B cell (primary cell): Measurements from ENCODE around the gene DNAJC6. TPM values are rescaled to one million over a fixed set of nuclear protein-coding genes. Genes with fewer than 3 reads are reported as not detected.

Experiments
- ATAC-seq: fragments of 200-7000 bp; cut with Tn5 transposase; one replicate; pipeline ENCODE4 v1.10.0; 2021; ENCODE audit warnings: low read depth, mild to moderate bottlenecking, moderate number of reproducible peaks, moderate library complexity
- CTCF ChIA-PET: fragments of 350-600 bp; sonication (Branson Sonifier 250); formaldehyde crosslinking; loops from one replicate; lab custom pipeline; 2021; ENCODE audit warnings: antibody characterized with exemption, inconsistent platforms; lab: Charles Lee
- POLR2A ChIA-PET: fragments of 350-600 bp; sonication (Branson Sonifier 250); formaldehyde crosslinking; loops from one replicate; lab custom pipeline; 2021; ENCODE audit warnings: antibody characterized with exemption; lab: Charles Lee
- DNase-seq: peaks from one replicate; pipeline ENCODE4 v3.0.0; 2013
- H2AFZ ChIP-seq: 2 replicates; pipeline ENCODE4 v1.6.1; 2012; ENCODE audit warnings: mild to moderate bottlenecking, low read depth, low read length; ENCODE audit not compliant: insufficient read depth, poor library complexity, severe bottlenecking
- H3K27ac ChIP-seq, 2 donors: 1 replicate in 1 of 2; 2 replicates in 1 of 2; pipeline ENCODE4 v1.5.1; 2012 to 2013; ENCODE audit warnings: low read length in 2 of 2, mild to moderate bottlenecking in 2 of 2, moderate library complexity in 1 of 2
- H3K27me3 ChIP-seq, 4 experiments: fragments of 200-600 bp in 1 of 4; sonication (generic) in 1 of 4; replicated peaks in 1 of 4; 1 replicate in 2 of 4; 2 replicates in 2 of 4; pipeline versions ENCODE4 v1.6.1 to v1.7.0; 2013 to 2016; ENCODE audit warnings: low read length in 3 of 4, mild to moderate bottlenecking in 2 of 4, mixed read lengths in 1 of 4, moderate library complexity in 1 of 4; ENCODE audit not compliant: insufficient read depth in 4 of 4, control insufficient read depth in 3 of 4; ENCODE audit errors: control extremely low read depth in 1 of 4
- H3K36me3 ChIP-seq, 2 experiments: replicated peaks in 1 of 2; 1 replicate in 1 of 2; 2 replicates in 1 of 2; pipeline versions ENCODE4 v1.6.1 to v1.7.1; 2013; ENCODE audit warnings: low read length in 1 of 2; ENCODE audit not compliant: insufficient read depth in 2 of 2, control insufficient read depth in 1 of 2; ENCODE audit errors: control extremely low read depth in 1 of 2, extremely low read depth in 1 of 2
- H3K4me1 ChIP-seq, 2 donors: fragments of 200-600 bp in 1 of 2; sonication (generic) in 1 of 2; 1 replicate in 1 of 2; 2 replicates in 1 of 2; pipeline versions ENCODE4 v1.5.1 to v1.6.1; 2013 to 2017; ENCODE audit warnings: low read length in 2 of 2; ENCODE audit not compliant: control insufficient read depth in 2 of 2, insufficient read depth in 2 of 2
- H3K4me2 ChIP-seq: replicated peaks from 2 replicates; pipeline ENCODE3; 2012; ENCODE audit warnings: mild to moderate bottlenecking, low read depth, low read length; ENCODE audit not compliant: poor library complexity, severe bottlenecking
- H3K4me3 ChIP-seq, 5 experiments: fragments of 200-600 bp in 1 of 5; sonication (generic) in 1 of 5; 1 replicate in 3 of 5; 2 replicates in 2 of 5; pipeline versions ENCODE4 v1.5.1 to v1.7.0; 2011 to 2016; ENCODE audit warnings: low read length in 4 of 5, mild to moderate bottlenecking in 4 of 5, low read depth in 2 of 5, control low read depth in 1 of 5, moderate library complexity in 1 of 5; ENCODE audit not compliant: insufficient read depth in 1 of 5; ENCODE audit errors: control extremely low read depth in 1 of 5, extremely low read depth in 1 of 5
- H3K79me2 ChIP-seq: fragments of 200-600 bp; sonication (generic); one replicate; pipeline ENCODE4 v1.6.0; 2016; ENCODE audit warnings: low read length; ENCODE audit not compliant: control insufficient read depth, insufficient read depth
- H3K9ac ChIP-seq: fragments of 200-600 bp; sonication (generic); 2 replicates; pipeline ENCODE4 v1.6.1; 2017; ENCODE audit warnings: mild to moderate bottlenecking, low read length, moderate library complexity
- H3K9me3 ChIP-seq, 3 donors: one replicate each; pipeline versions ENCODE4 v1.6.1 to v1.7.1; 2013; ENCODE audit warnings: low read length in 2 of 3; ENCODE audit not compliant: control insufficient read depth in 2 of 3, insufficient read depth in 1 of 3; ENCODE audit errors: control extremely low read depth in 1 of 3
- H4K20me1 ChIP-seq: 2 replicates; pipeline ENCODE4 v1.6.0; 2012; ENCODE audit warnings: mild to moderate bottlenecking, low read length; ENCODE audit not compliant: insufficient read depth, control insufficient read depth, poor library complexity, severe bottlenecking
- H3K27ac Mint-ChIP-seq: one replicate; pipeline ENCODE4 v1.8.0; 2021; ENCODE audit warnings: mixed read lengths
- H3K27me3 Mint-ChIP-seq: one replicate; pipeline ENCODE4 v1.8.0; 2021; ENCODE audit warnings: mixed read lengths
- H3K4me1 Mint-ChIP-seq: one replicate; pipeline ENCODE4 v1.8.0; 2021; ENCODE audit warnings: mixed read lengths
- H3K4me3 Mint-ChIP-seq: one replicate; pipeline ENCODE4 v1.8.0; 2021; ENCODE audit warnings: mixed read lengths
- H3K9me3 Mint-ChIP-seq: one replicate; pipeline ENCODE4 v1.8.0; 2022; ENCODE audit warnings: mixed read lengths; ENCODE audit not compliant: insufficient read depth
- CTCF ChIP-seq: fragments of 200-600 bp; IDR thresholded peaks from one replicate; pipeline ENCODE4 v1.8.0; 2022; ENCODE audit warnings: antibody characterized with exemption, mild to moderate bottlenecking
- EZH2 ChIP-seq: IDR thresholded peaks from 2 replicates; pipeline ENCODE4 v1.6.1; 2012; ENCODE audit warnings: borderline replicate concordance, low read depth, mild to moderate bottlenecking, moderate library complexity, low read length; ENCODE audit not compliant: insufficient read depth, poor library complexity, severe bottlenecking
- WGBS: methylation state at CpG from one replicate; pipeline ENCODE4 v1.1.5; 2013; ENCODE audit warnings: missing lambda C conversion rate; ENCODE audit not compliant: insufficient coverage; 5-methylcytosine and 5-hydroxymethylcytosine counted together
- intact Hi-C: fragments of 100-400 bp; cut with micrococcal nuclease; formaldehyde crosslinking; loops from one replicate; pipeline ENCODE4 v1.10.0; 2022
- polyA plus RNA-seq: library from polyadenylated mRNA; depleted of rRNA; stranded (reverse); fragments of >200 nt; gene quantifications from 2 replicates; pipeline ENCODE4 v1.2.3, GENCODE V29; 2012
- total RNA-seq, 2 donors: library from RNA; stranded (reverse); fragments of 120-200 nt in 1 of 2; gene quantifications; 1 replicate in 1 of 2; 2 replicates in 1 of 2; pipeline versions ENCODE4 v1.2.3 to v1.2.4, GENCODE V29; 2013 to 2022

The DNAJC6 gene
- total and polyA plus RNA-seq, 2 donors (not counting 1 experiment from before 2014, with no cell fraction given): 0.12 to 0.69 TPM

GRCh38 chr1:65409314-65409713 is 100.0 kb downstream of the DNAJC6 start:
- no peak overlapping the region for H3K4me3 ChIP-seq
- no peak overlapping the region for H3K4me2 ChIP-seq
- H3K36me3 ChIP-seq: no peaks in the 10 kb centered on the region
- no peak overlapping the region for H3K9ac ChIP-seq
- Mint-ChIP-seq H3K4me1 (no peaks in the 10 kb centered on the region), H3K9me3 (peaks cover 4% of the 10 kb centered on the region), H3K27me3 (peaks cover 45% of the 10 kb centered on the region), H3K4me3 (no peak overlapping the region), H3K27ac (no peak overlapping the region)
- DNase-seq (no peak), ATAC-seq (no peak)
- intact Hi-C loops: no loop called here
- TF ChIP-seq CTCF (no peak), EZH2 (no peak)
- H3K27ac ChIP-seq: no peak overlapping the region
- no peaks in the 10 kb centered on the region for H3K4me1 ChIP-seq
- CTCF ChIA-PET: no interaction called here
- no peaks in the 10 kb centered on the region for H4K20me1 ChIP-seq
- H2AFZ ChIP-seq: no peak overlapping the region
- WGBS: no CpG with 5 or more reads among the region's 1 CpG
- peaks cover 0 to 4% (median 0%) of the 10 kb centered on the region in 4 experiments for H3K27me3 ChIP-seq
- no peaks in the 10 kb centered on the region for H3K79me2 ChIP-seq
- no peaks in the 10 kb centered on the region for H3K9me3 ChIP-seq
- POLR2A ChIA-PET: no interaction called here

- Histone ChIP-seq H3K79me2 (no peaks in the 10 kb centered on the region), H3K4me2 (no peak overlapping the region), H3K9me3 (no peaks in the 10 kb centered on the region), H3K27me3 (peaks cover 0 to 4% (median 0%) of the 10 kb centered on the region in 4 experiments), H3K36me3 (no peaks in the 10 kb centered on the region), H4K20me1 (no peaks in the 10 kb centered on the region), H3K9ac (no peak overlapping the region), H3K27ac (no peak overlapping the region), H2AFZ (no peak overlapping the region), H3K4me1 (no peaks in the 10 kb centered on the region), H3K4me3 (no peak overlapping the region)
- WGBS: no CpG with 5 or more reads among the region's 4 CpGs
- Mint-ChIP-seq H3K27me3 (peaks cover 44% of the 10 kb centered on the region), H3K9me3 (peaks cover 4% of the 10 kb centered on the region), H3K27ac (no peak overlapping the region), H3K4me3 (no peak overlapping the region), H3K4me1 (no peaks in the 10 kb centered on the region)
- DNase-seq (no peak), ATAC-seq (no peak)
- intact Hi-C loops: no loop called here
- CTCF ChIA-PET: interaction anchor here (1.7 kb wide), 1 partner anchor 16 kb away, joined by 3 read pairs; no protein-coding TSS in a partner anchor
- POLR2A ChIA-PET: no interaction called here
- no peak for TF ChIP-seq EZH2
- TF ChIP-seq CTCF: no peak
Measured at GRCh38 chr1:65409816-65410326, 100.5 kb downstream of the DNAJC6 start.
